T-helper 2 cell treated with Interferon-gamma antibody and Interleukin-4, amounts not matched to agents 100 ng/mL and 5 ng/mL, for 36 hours (primary cell): ENCODE data around the gene CNTN3. TPM values are rescaled to one million over a fixed set of nuclear protein-coding genes. Genes with fewer than 3 reads are reported as not detected.

Experiments used
- intact Hi-C: fragments of 100-400 bp; cut with micrococcal nuclease; formaldehyde crosslinking; loops from one replicate; pipeline ENCODE4 v1.15.1; 2023
- total RNA-seq: library from RNA; stranded (reverse); gene quantifications from 2 replicates; pipeline ENCODE4 v1.2.3, GENCODE V29; 2022

CNTN3 gene
- total RNA-seq = not detected in 2 replicates

DNA sequence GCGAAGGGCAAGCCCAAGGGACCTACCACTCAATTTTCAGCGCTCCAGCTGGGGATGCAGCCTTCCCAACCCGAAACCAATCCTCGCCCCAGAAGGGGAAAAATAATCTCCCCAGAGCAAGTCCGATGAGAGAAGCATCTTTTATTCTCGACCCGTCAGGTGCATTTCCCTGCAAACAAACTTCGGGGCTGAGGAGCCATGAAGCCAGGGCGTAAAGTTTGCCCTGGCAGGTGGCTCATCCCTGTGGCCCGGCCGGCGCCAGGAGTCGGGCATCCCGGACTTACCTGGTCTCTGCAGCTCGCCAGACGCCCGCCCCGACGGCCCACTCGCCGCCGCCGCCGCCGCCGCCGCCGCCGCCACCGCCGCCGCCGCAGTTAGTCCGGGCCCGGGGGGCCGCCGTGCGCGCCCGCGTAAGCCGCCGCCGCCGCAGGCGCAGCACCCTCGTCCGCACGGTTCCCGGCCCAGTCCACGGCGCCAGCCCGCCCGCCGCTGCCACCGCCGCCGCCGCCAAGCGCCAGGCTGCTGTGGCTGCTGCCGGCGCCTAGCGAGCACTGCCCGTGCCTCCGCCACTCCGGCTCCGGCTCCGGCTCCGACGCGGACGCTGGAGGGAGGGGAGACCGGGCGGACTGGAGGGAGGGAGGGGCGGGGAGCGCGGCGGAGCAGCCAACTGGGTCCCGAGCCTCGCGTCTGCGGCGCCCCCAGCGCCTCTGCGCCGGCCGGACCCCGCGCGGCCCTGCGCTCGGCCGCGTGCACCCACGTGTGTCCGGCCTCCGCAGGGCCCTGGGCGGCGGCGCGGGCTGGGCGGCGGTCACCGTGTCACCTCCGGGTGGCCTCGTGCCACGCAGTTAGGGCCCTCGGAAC, at the start of gene CNTN3:
Gene CNTN3 (minus strand): TSS at position 553 of the 861 bp plus-strand sequence. CDS start 93,547 bp downstream, outside the sequence.
- intact Hi-C loops = no loop called here

GRCh38 chr3:74663178-74663577, 48.7 kb upstream of the CNTN3 start:
- intact Hi-C loops = no loop called here

GRCh38 chr3:74661672-74662071, 47.2 kb upstream of the CNTN3 start:
- intact Hi-C loops = no loop called here

DNA sequence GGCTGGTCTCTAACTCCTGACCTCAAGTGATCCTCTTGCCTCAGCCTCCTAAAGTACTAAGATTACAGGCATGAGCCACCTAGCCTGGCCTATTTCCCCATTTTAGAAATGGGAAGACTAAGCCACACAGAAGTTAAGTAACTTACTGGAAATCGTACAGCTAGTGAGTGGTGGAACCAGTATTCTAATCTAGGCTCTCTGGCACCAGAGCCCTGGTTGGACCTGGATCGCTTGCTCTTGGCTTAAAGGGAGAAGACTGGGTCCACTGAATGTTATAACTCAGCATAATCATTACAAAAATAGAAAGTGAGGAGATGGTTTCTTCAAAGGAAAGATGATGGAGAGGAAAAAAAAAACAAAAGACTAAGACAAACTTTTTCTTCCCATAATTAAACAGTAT, 37.4 kb upstream of the CNTN3 start:
- intact Hi-C loops = no loop called here

GRCh38 chr3:74651292-74651691, 36.8 kb upstream of the CNTN3 start:
- intact Hi-C loops = no loop called here

DNA sequence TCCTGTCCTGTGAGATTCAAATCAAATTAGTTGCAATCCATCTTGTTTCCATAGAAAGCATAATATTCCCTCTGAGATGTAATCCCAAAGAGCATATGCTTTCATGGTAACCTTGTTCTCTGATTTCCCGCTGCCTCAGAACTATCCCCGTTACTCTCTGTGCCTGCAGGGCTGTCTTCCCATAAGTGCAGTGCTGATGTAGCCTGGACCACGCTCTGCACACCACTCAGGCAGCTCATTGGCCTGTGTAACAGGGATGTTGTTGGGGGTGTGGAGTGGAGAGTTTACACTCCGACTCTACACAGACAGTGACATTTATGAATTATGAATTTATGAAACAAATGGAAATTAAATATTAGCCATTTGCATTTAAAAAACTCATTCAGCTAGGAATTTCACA, 33.6 kb upstream of the CNTN3 start:
- intact Hi-C loops = no loop called here

- intact Hi-C loops = no loop called here
These were observed 31.6 kb upstream of the CNTN3 start for GRCh38 chr3:74646094-74646493.

DNA sequence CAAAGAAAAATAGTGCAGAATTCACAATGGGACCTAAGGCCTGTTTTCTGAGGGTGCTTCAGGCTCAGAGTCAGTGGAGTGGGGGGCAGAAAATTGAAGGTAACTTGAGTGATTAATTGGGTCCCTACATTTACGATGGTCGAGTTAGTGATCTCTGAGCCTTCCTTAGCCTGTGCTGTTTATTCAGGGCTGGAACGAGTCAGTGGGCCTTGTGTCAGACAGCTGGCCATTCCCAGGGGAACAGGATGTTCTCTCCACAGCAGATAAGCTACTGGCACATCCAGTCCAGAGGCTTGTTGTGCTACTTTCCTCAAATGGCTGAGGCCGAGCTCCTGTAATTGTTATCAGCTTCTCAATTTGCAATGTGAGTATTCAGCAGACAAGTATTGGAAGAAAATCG, 29.2 kb upstream of the CNTN3 start:
- intact Hi-C loops = no loop called here

GRCh38 chr3:74642876-74643275, 28.4 kb upstream of the CNTN3 start:
- intact Hi-C loops = no loop called here

GRCh38 chr3:74640211-74640610, 25.8 kb upstream of the CNTN3 start:
- intact Hi-C loops = no loop called here

DNA sequence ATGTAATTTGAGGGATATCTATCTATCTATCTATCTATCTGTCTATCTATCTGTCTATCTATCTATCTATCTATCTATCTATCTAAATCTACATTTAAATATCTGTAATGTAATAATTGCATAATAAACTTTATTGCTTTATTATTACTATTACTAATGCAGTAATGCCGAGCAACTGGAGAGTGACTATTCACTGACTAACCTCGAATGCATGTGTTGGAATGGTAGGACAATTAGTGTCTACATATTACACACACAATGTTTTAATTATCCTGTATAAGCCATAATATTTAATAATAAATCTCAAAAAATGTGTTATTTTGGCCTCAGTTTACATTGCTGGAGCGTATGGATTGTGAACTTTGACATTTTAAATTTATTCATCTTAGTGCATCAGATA, 25.2 kb upstream of the CNTN3 start:
- intact Hi-C loops = no loop called here

GRCh38 chr3:74636981-74637380, 22.5 kb upstream of the CNTN3 start:
- intact Hi-C loops = no loop called here

DNA sequence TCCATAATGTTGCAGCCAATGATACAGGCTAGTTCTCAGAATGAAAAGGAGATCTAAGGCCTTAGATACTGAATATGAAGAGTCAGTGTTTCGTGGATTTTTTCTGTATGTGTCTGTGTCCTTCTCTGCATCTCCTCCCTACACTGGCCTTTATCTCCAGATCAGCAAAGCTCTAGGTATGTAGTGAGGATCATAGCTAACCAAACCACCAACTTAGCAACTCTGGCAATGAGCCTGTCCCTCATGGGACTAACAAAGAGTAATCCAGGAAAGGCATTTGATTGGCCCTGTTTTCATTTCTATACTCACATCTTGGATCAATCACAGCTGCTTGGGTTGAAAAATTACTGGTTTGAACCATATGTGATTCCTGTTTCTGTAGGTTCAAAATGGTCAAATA, 18.6 kb upstream of the CNTN3 start:
- intact Hi-C loops = no loop called here

- intact Hi-C loops = no loop called here
These were observed 17.1 kb upstream of the CNTN3 start for GRCh38 chr3:74631351-74632140.

GRCh38 chr3:74630602-74631001, 16.1 kb upstream of the CNTN3 start:
- intact Hi-C loops = no loop called here

DNA sequence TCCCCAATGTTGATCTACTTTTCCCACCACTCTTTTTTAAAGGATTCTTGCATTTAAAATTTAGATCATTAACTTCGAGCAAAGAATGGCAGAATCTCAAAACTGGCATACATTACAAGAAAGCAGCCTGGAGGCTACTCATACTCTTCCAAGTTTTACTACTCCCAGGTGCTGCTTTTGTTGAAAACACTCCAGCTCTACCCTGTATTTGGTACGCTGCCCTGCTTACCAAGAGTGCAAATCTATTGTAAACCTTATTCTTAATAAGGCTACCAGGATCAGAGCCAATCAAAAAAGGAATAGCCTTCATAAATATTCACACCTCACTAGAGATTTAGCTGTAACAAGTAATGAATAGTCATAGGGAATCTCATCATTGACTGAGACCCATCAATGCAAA, 11.6 kb upstream of the CNTN3 start:
- intact Hi-C loops = no loop called here

- intact Hi-C loops = no loop called here
These were observed 9.8 kb upstream of the CNTN3 start for GRCh38 chr3:74624301-74624700.

DNA sequence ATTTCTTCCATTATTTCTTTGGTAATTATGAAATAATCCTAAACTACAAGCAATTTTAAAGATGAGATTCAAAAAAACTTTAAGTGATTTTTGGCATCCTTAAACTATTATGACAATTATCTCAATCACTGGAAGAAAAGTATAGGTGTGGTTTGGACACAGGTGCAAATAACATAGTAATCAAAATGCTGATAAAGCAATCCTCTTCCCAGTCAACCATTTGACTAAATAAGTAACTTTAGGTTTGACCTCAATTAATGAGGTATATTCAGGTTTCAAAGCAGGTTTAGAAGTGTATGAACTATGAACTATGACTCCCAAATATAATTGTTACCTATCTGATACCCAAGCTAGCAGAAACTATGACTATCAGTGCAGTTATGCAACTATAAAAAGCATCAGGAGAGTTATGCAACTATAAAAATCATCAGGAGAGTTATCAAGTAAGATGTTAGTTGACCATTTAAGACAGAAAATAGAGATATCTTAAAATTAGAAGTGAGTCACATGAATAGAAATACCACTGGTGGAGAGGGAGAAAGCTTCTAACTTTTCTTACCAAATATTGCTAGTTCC, 8.9 kb upstream of the CNTN3 start:
- intact Hi-C loops = no loop called here

DNA sequence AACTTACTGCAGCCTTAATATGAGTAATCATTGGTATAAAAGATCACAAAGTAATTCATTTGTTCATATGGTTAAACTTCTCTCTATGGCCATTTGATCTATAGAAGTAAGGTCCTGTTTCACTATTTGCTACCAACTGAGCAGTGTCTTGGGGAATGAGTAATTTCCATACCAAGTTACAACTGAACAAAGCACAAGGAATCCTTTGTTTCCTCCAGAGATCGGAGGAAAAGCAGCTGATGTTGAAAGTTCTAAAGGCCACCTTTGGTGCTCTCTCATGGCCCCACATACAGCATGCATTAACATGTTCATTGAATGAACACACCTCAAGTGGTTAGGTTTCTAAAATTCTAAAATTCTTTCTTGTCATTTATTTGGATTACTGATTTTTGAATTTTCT, 7.1 kb upstream of the CNTN3 start:
- intact Hi-C loops = no loop called here

GRCh38 chr3:74617776-74618175, 3.3 kb upstream of the CNTN3 start:
- intact Hi-C loops = no loop called here

DNA sequence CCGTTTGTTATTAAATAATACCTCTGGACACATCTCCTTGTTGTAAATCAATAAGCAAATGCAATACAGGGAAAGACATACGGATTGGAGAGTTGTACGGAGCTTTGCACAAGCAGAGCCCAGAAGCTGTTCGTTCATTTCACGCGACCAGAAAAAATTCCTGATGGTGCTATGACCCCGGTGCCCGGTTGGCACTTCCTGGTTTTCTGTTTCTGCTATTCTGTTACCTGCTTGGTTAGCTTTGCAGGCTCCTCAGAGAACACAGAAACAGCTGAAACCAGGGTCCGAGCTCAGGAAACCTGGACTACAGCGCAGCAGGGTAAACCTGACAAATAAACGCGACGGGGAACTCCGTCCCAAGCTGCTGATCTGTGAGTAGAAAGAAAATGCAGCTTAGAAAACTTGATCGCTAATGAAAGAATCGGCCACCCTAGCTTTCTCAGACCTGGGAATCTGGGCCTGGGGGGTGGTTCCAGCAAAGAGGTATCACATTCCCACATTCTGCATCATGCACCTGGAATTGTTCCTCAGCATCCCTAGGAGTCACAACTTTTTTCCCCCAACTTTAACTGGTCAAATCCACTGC, 845 bp downstream of the CNTN3 start:
- intact Hi-C loops = no loop called here

- intact Hi-C loops = no loop called here
These were observed 1.4 kb downstream of the CNTN3 start for GRCh38 chr3:74613060-74613459.
